G401 (cell line): ENCODE data around the gene ZBBX. TPM values are rescaled to one million over a fixed set of nuclear protein-coding genes. Genes with fewer than 3 reads are reported as not detected.

Source experiments
- DNase-seq: peaks from one replicate; pipeline ENCODE4 v3.0.0-alpha.2; 2015; ENCODE audit warnings: low spot score
- in situ Hi-C: cut with HindIII; loops from 2 replicates; pipeline ENCODE4 v1.10.0; 2016; ENCODE audit warnings: low sequenced_read_pairs, mixed read lengths
- total RNA-seq: library from RNA; depleted of rRNA; stranded (reverse); fragments of >200 nt; shearing (Covaris generic); gene quantifications from 2 replicates; pipeline ENCODE4 v1.2.3, GENCODE V29; 2014

ZBBX gene
- total RNA-seq, 1 experiment from 2014 or later: not detected

DNA sequence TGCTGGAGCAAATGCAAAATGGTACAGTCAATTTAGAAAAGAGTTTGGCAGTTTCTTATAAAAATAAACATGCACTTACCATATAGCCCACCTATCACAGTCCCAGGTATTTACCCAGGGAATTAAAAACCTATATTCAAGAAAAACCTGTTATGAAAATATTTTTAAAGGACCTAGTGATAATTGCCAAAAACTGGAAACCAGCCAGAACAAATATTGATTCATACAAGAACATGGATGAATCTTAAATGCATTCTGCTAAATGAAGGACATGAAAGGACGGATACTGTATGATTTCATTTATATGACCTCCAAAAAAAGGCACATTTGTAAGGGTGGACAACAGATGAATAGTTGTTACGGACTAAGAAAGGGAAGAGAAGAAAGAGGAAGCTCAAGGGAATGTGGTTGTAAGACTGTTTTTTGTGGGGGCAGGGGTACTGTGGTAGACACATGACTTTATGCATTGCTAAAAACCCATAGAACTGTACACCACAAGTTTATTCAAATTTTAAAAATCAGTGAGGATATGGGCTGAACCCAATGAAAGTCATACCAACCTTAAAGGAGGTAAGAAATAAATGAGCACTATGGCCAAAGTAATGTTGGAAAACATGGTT is 61.0 kb downstream of the ZBBX start:
- DNase-seq: no peak
- in situ Hi-C loops: no loop called here

DNA sequence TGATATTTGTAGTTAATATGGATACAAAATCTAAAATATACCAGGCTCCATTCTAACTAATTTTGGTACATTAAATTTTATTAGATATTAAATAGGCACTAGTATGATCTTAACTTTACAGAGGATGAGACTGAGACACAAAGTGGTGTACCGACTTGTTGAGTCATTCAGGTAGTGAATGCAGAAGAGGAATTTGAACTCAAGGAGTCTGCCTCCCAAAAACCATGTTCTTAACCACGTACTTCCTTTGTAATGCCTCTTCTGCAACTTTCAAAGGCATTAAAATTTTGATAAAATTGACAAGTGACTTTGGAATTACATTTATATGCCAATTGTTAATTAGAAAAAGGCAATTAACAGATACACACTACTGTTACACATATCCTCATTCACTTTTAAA is 61.8 kb downstream of the ZBBX start:
- no peak for DNase-seq
- in situ Hi-C loops: no loop called here

DNA sequence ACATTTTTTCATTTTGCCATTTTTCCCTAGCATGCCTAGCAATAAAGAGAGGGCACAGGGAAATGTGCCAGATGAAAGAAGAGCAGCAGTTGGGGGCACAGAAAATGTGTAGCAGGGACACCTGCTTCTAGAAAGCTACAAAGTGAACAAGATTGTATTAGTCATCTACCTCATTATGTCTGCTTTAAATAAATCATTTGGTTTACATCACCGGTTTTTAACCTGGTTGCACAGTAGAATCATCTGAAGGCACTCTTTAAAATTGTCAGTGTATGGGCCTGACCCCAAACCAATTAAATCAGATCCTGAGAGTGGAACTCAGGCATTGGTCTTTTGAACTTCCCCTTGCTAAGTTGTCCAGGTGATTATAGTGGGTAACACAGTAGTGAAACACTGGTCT is 73.8 kb downstream of the ZBBX start:
- in situ Hi-C loops: no loop called here
- DNase-seq: no peak

DNA sequence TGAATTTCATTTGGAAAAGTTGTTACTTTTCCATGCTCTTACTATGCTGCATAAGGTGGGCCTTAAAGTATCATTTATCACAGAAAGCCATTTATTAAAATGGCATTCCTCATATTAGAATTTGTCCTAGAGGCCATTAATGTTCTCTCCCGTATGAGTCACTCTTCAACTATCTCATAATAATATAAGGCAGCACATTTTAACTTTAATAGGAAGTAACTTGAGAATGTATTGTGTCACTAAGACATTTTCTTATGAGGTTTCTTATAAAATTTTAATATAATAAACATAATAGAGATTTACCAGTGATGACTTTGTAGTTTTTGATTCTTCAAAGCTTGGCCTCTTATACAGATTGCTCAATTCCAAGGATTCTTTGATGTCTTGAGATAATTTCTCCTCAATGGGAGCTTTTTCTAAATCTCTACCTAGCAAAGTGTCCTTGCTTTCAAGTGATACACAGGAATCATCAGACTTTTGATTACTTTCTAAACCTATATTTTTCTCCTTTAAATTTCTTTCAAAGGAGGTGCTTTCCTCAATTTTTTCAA is 74.7 kb downstream of the ZBBX start:
- in situ Hi-C loops: no loop called here
- no peak for DNase-seq

DNA sequence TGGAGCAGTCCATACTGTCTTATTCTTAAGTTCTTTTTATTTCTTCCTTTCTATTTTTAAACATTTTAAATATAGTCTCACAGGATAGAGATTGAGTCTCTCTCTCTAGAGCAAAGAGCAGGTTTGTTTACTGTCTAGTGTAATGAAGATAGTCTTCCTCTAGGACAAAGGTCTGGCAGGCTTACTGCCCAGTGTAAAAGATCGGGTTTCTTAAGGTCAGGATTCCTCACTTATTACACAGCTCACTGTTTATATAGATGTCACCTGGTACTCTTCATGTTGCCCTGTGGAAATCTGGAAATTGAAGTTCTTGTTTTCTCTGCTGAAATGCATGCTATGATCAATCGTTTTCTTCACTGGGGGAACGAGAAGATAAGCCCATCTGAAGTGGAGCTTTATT is 76.0 kb downstream of the ZBBX start:
- in situ Hi-C loops: no loop called here
- DNase-seq: no peak

DNA sequence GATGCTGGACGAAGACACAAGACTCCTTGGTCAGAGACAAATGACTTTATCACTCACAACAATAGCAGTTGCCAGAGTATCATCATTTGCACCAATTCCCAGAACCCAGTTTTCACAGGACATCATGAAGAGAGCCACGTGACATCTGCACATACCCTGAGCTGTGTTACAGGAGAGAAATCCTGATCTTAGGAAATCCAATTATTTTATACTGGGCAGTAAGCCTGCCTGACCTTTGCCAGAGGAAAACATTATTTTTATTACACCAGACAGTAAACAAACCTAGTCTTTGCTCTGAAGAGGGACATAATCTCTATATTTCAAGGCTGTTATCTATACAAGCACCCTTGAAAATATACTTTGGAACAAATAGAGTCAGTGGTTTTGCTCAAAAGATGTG is 77.4 kb downstream of the ZBBX start:
- DNase-seq: no peak
- in situ Hi-C loops: no loop called here

DNA sequence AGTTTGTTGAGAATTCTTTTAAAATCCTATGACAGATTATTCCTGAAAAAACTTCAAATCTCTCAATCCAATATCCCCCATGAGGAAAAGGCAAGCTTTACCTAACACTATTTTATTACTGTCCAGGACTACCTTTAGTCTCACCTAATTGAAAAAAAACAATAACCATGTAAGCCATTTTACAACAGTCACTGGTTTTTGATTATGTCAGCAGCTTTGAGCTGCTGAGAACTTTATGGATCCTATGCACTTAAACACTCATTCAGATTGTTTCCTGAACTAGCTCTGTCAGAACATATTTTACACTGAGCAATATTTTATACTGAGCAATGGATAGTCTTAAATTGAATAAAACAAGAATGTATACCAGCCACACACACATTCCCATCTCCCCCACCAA is 79.9 kb downstream of the ZBBX start:
- in situ Hi-C loops: no loop called here
- DNase-seq: no peak

DNA sequence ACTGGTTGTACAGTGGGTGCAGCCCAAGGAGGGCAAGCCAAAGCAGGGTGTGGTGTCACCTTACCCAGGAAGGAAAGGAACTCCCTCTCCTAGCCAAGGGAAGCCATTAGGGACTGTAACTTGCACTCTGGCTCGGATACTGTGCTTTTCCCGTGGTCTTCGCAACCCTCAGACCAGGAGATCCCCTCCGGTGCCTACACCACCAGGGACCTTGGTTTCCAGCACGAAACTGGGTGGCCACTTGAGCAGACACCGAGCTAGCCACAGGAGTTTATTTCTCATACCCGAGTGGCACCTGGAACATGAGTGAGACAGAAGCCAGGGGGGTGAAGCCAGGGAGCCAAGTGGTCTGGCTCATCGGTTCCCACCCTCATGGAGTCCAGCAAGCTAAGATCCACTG is 90.7 kb downstream of the ZBBX start:
- in situ Hi-C loops: no loop called here
- no peak for DNase-seq

DNA sequence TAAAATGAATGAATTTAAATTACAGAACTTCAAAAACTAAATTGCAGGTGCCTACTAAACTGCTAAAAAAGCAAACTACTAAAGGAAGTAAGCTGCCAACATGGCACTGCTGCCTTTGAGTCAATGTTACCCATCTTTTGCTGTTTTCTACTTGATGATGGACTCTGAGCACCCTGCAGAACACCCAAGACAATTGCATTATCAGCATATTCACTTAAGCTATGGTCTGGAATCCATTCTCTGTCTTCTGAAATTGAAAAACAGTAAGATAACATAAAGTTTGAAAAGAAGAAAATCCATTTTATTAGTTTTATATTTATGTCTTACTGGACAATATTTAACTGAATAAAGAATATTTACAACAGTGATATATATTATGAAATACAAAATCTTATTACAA is 91.4 kb downstream of the ZBBX start:
- in situ Hi-C loops: no loop called here
- no peak for DNase-seq

DNA sequence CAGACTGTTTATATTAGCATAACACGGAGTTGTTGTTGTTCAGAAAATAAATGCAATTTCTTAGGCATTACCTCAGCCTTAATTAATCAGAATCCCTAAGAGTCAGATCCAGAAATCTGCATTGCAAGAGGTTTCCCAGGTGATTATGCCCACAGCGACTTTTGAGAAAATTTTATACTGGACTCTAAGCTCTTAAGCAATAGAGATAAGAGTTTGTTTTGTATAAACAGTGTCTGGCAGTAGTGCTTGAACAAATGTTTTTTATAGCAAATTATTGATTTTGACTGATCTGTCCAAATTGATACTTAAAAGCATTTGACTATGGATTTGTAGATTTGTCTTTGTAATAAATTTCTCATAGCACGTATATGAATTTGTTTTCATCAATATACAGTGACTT is 92.8 kb downstream of the ZBBX start:
- no peak for DNase-seq
- in situ Hi-C loops: no loop called here

DNA sequence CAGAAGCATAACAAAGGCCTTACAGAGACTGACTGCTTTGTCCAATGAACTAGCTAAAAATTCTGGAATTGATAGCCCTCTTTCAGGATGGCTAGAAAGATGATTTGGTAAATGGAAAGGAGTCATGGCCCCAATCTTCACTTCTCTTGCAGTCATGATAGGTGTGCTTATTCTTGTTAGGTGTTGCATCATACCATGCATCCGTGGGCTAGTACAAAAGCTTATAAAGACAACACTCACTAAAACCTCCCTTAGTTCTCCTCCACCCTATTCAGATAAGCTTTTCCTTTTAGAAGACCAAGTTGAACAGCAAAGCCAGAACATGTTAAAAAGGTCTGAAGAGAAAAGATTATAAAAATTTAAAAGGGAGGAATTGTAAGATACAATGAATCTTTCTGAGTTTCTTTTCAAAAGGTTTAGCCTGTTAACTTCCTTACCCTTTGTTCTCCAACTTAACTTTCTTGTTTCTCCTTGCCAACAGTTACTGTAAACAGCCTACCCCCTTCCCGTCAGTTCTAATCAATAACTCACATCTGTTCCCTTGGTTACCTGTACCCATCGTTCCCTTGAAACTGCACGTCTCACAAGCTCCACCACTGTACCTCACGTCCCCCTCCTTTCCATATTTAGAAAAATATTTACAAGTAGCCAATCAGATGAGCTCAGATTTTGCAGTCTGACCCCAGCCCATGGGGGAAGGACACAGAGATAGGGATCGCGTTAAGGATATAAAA is 105.8 kb downstream of the ZBBX start:
- no peak for DNase-seq
- in situ Hi-C loops: no loop called here

DNA sequence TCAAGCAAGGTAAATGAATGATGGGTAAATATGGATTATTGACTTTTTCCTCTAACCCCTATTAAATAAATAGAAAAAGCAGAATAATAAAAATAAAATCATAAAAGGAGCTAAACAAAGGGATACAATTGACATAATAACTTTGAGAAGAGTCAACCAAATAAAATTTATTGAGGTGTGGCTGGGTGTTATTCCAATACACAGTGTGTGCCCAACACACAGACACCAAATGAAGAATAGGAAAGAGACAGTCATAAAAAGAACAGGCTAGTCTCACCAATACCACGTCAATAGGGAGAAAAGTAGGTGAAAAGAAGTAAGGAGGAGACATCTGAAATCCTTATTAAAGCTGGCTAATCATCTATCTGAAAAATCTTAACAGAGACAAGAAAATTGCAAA is 127.1 kb downstream of the ZBBX start:
- in situ Hi-C loops: no loop called here
- no peak for DNase-seq

DNA sequence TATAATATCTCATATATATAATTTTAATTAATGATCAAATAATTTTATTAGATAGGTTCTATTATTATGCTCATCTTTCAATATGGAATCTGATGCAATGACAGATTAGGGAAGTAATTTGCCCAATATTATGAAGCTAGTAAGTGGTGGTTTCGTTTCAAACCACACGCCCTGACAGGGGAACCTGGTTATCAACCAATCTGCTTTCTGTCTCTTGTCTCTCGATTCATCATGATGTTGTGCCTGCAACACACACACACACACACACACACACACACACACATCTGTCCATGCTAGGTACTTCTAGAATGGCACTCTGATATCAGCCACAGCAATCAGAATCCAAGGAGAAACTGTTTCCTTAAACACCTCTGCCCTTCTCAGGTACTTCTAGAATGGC is 128.4 kb downstream of the ZBBX start:
- in situ Hi-C loops: no loop called here

DNA sequence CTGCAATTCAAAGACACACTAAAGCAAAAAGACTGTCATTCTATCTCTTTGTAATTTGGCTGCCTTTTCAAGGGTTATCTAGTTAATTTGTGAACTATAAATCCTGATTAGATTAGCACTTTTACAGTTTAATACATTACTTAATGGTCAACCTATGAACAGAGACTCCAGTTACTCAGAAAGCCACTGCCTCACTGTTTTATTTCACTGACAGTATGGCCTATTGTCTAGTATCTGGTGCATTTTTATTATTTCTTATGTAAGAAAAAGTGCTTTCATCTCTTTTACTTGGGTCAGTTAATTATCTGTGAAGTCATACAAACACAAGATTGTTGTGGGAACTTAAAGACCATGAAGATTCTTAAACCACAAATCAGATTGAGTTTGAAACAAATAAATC is 133.8 kb downstream of the ZBBX start:
- in situ Hi-C loops: no loop called here
- DNase-seq: no peak

More for the DNA sequence above, 128.4 kb downstream of the ZBBX start:
- no peak for DNase-seq

DNA sequence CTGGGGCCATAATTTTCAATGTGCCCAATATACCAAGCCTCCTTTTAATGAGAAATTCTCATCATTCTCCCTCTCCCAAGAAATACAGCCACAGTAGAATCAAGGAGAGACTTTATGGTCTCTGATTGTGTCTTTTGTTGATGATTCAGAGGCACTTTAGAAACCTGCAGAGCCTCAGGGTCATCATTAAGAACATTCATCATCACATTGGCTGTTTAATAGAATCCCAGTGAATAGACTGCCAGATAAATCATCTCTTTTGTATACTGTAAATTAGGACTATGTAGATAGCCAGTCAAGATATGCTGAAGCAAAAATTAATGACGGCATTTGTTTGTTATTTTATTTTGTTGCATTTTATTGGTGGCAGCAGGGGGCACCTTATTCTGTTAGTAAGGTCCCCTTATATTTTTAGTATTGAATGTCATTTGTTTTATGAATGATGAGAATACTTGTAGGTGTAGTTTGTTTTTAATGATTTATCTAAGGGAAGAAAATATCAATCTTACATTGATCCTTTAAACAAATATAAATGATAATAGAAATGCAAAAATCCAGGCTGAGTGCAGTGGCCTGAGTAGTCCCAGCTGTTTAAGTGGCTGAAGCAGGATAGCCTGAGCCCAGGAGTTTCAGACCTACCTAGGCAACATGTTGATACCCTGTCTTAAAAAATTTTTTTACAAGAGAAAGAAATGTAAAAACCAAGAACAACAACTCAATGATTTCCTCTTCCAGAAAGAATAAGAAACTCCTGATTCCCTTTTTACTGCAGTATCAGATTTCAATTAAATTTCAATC is 138.8 kb downstream of the ZBBX start:
- in situ Hi-C loops: no loop called here
- DNase-seq: no peak

DNA sequence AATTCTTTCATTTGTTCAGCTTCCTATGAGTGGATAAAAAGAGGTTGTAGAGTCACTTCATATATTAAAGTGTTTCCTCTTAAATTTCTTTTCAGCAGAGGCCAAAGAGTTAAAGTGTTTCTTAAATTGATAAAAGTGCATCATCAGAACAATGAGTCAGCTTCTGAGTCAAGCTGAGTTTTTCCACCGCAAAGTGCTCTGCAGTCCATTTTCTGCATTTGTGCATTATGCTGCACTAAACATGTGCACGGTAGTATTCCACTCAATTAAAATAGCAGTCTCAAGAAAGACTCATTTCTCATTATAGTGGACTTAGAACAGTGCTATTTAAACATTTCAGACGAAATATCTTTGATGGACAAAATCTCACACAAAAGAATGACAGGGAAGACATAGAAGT is 152.0 kb downstream of the ZBBX start:
- in situ Hi-C loops: no loop called here
- no peak for DNase-seq

DNA sequence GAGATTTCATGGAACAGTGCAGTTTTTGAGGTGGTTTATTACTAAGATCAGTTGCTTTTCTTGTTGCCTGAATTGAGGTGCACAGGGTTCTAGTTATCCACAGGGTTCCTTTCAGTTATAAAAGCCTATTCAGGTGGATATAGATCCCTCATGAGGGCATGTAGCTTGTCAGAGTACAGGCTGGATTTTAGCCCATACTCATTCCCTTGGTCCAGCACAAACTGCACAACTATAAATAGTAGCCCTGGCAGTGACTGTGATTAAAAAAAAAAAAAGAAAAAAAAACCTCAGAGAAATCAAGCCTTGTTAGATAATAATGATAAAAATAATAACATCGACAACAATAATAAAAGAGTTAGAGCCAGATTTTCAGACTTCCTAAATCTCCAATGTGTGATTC is 154.3 kb downstream of the ZBBX start:
- DNase-seq: no peak
- in situ Hi-C loops: no loop called here

DNA sequence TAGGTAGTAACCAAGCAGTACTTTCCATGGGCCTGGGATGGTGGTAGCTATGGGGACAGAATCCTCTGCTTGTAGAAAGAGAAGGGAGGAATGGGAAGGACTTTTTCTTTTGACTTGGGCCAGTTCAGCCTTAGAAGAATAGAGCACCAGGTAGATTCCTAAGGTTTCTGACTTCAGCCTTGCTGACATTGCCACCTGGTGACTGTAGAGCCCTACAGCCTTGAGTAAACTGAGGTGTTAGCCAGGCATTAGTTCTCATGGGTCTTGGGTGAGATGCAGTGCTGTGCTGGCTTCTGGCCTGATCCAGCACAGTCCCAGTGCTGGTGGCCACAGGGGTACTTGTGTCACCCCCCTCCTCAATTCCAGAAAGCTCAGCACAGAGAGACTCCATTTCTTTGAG is 171.1 kb downstream of the ZBBX start:
- in situ Hi-C loops: no loop called here
- no peak for DNase-seq

DNA sequence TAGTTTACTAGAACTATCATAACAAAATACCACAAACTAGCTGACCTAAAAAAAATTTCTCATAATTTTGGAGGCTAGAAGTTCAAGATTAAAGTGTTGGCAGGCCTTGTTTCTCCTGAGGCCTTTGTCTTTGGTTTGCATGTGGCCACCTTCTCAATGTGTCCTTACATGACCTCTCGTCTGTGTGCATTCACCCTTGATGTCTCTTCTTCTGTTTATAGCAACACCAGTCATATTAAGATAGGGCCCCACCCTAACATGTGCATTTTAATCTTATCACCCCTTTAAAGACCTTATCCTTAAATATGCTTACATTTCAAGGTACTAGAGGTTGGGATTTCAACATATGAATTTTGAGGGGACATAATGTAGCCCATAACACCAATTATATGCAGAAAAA is 177.0 kb downstream of the ZBBX start:
- DNase-seq: no peak
- in situ Hi-C loops: no loop called here

DNA sequence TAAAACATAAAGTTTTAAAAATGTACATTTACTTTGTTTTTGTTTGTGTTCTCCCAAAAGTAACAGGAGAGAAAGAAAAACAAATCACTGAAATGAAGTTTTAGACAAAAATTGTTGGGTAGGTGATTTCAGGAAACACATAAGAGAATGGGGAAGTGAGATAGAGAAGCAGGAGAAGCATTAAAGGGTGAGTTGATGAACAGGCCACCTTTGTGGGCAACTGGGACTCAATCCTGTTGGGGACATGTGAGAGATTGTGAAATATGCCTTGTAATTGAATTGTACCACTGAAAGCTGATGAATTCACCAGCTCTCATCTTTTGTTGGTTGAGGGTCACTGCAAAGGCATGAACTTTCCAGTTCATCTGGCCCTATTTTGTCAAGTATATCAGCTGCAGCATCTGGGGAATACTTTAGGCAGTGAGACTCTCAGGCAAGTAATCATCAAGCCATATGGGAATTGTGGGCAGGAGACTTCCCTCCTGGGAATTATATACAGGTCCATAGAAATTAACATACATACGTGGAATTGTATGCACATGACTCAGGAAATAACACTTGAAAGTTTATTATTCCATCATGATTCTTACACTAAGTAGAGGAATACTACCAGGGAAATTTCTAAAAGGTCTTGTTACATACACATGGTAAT is 181.0 kb downstream of the ZBBX start:
- DNase-seq: no peak
- in situ Hi-C loops: no loop called here
